Naive B cell (primary cell): Measurements from ENCODE around the gene LAYN. TPM values are rescaled to one million over a fixed set of nuclear protein-coding genes. Genes with fewer than 3 reads are reported as not detected.

Source experiments
- ATAC-seq, 2 donors: fragments of 150-1000 bp; cut with Tn5 transposase; 2 replicates each; pipeline ENCODE4 v1.10.0; 2021; ENCODE audit warnings: low read depth in 2 of 2, mild to moderate bottlenecking in 2 of 2, moderate library complexity in 2 of 2
- DNase-seq: peaks from one replicate; pipeline ENCODE4 v3.0.0; 2022
- H3K27ac Mint-ChIP-seq, 6 donors: one replicate each; pipeline ENCODE4 v1.8.0; 2020 to 2022; ENCODE audit warnings: mild to moderate bottlenecking in 6 of 6, mixed read lengths in 6 of 6, moderate library complexity in 5 of 6, inconsistent platforms in 2 of 6
- H3K27me3 Mint-ChIP-seq, 3 donors: one replicate each; pipeline ENCODE4 v1.8.0; 2021 to 2022; ENCODE audit warnings: mixed read lengths in 3 of 3, mild to moderate bottlenecking in 1 of 3
- H3K36me3 Mint-ChIP-seq, 2 donors: one replicate each; pipeline ENCODE4 v1.8.0; 2020 to 2022; ENCODE audit warnings: mixed read lengths in 2 of 2, inconsistent platforms in 1 of 2, mild to moderate bottlenecking in 1 of 2
- H3K4me1 Mint-ChIP-seq, 3 donors: one replicate each; pipeline ENCODE4 v1.8.0; 2020 to 2022; ENCODE audit warnings: mixed read lengths in 3 of 3, inconsistent platforms in 1 of 3, mild to moderate bottlenecking in 1 of 3, moderate library complexity in 1 of 3
- H3K4me3 Mint-ChIP-seq, 8 donors: one replicate each; pipeline ENCODE4 v1.8.0; 2020 to 2022; ENCODE audit warnings: mild to moderate bottlenecking in 8 of 8, mixed read lengths in 8 of 8, moderate library complexity in 8 of 8, inconsistent platforms in 2 of 8
- H3K9me3 Mint-ChIP-seq, 7 donors: one replicate each; pipeline ENCODE4 v1.8.0; 2020 to 2022; ENCODE audit warnings: mixed read lengths in 7 of 7, mild to moderate bottlenecking in 5 of 7, inconsistent platforms in 2 of 7, moderate library complexity in 1 of 7
- polyA plus RNA-seq, 6 donors: library from polyadenylated mRNA; unstranded; fragments of 300-500 nt; fragmentation: Illumina TruSeq; gene quantifications; one replicate each; pipeline ENCODE4 v1.2.3, GENCODE V29; 2021; ENCODE audit warnings: low read depth in 6 of 6

LAYN gene
- polyA plus RNA-seq, 6 donors from 2014 or later: not detected

GRCh38 chr11:111559800-111560464, 19.4 kb downstream of the LAYN start:
- DNase-seq (no peak), ATAC-seq (no peak)
- Mint-ChIP-seq H3K27me3 (peaks cover 0 to 7% (median 6%) of the 10 kb centered on the region in 3 donors), H3K9me3 (peaks cover 7 to 20% (median 17%) of the 10 kb centered on the region in 7 donors), H3K4me3 (no peak overlapping the region), H3K4me1 (no peaks in the 10 kb centered on the region), H3K27ac (no peak overlapping the region), H3K36me3 (peaks cover 4 to 8% of the 10 kb centered on the region in 2 donors)

- Mint-ChIP-seq H3K27me3 (peaks cover 0 to 7% (median 0%) of the 10 kb centered on the region in 3 donors), H3K36me3 (no peaks in the 10 kb centered on the region), H3K9me3 (peaks cover 3 to 12% (median 11%) of the 10 kb centered on the region in 7 donors), H3K4me3 (no peak overlapping the region), H3K4me1 (no peaks in the 10 kb centered on the region), H3K27ac (peak overlapping the region in 1 of 6 donors; percentile 39)
- ATAC-seq (no peak), DNase-seq (no peak)
Observed at GRCh38 chr11:111560800-111561199, 20.3 kb downstream of the LAYN start.

- Mint-ChIP-seq H3K4me3 (no peak overlapping the region), H3K36me3 (no peaks in the 10 kb centered on the region)
Observed at GRCh38 chr11:111561306-111561705, 20.8 kb downstream of the LAYN start.

GRCh38 chr11:111561791-111562325, 21.3 kb downstream of the LAYN start:
- ATAC-seq (no peak), DNase-seq (no peak)
- Mint-ChIP-seq H3K4me3 (no peak overlapping the region), H3K36me3 (no peaks in the 10 kb centered on the region), H3K27me3 (peaks cover 0 to 7% (median 0%) of the 10 kb centered on the region in 3 donors), H3K27ac (no peak overlapping the region), H3K4me1 (no peaks in the 10 kb centered on the region), H3K9me3 (peaks cover 0 to 4% (median 3%) of the 10 kb centered on the region in 7 donors)

More at GRCh38 chr11:111561306-111561705, 20.8 kb downstream of the LAYN start:
- no peaks in the 10 kb centered on the region for H3K4me1 Mint-ChIP-seq
- H3K27ac Mint-ChIP-seq: peak overlapping the region in 1 of 6 donors; percentile 39
- H3K27me3 Mint-ChIP-seq: peaks cover 0 to 7% (median 0%) of the 10 kb centered on the region in 3 donors
- no peak for ATAC-seq
- peaks cover 3 to 7% (median 6%) of the 10 kb centered on the region in 7 donors for H3K9me3 Mint-ChIP-seq
- DNase-seq: no peak

- DNase-seq (no peak), ATAC-seq (no peak)
- H3K4me3 Mint-ChIP-seq: no peak overlapping the region
- H3K4me1 Mint-ChIP-seq: no peaks in the 10 kb centered on the region
- H3K36me3 Mint-ChIP-seq: no peaks in the 10 kb centered on the region
- no peaks in the 10 kb centered on the region for H3K9me3 Mint-ChIP-seq
- H3K27me3 Mint-ChIP-seq: no peaks in the 10 kb centered on the region
- H3K27ac Mint-ChIP-seq: no peak overlapping the region
Observed at GRCh38 chr11:111562692-111563389, 22.3 kb downstream of the LAYN start.

- ATAC-seq: no peak
- DNase-seq: peak; percentile 57
- Mint-ChIP-seq H3K36me3 (no peaks in the 10 kb centered on the region), H3K4me3 (no peak overlapping the region), H3K4me1 (no peaks in the 10 kb centered on the region), H3K27me3 (no peaks in the 10 kb centered on the region), H3K27ac (peak overlapping the region in 1 of 6 donors; percentile 18), H3K9me3 (no peaks in the 10 kb centered on the region)
Observed at GRCh38 chr11:111565114-111565720, 24.7 kb downstream of the LAYN start.

- peaks cover 0 to 6% (median 0%) of the 10 kb centered on the region in 3 donors for H3K27me3 Mint-ChIP-seq
- H3K9me3 Mint-ChIP-seq: no peaks in the 10 kb centered on the region
- DNase-seq: no peak
- H3K4me3 Mint-ChIP-seq: no peak overlapping the region
- no peaks in the 10 kb centered on the region for H3K36me3 Mint-ChIP-seq
- no peaks in the 10 kb centered on the region for H3K4me1 Mint-ChIP-seq
- peak overlapping the region in 1 of 6 donors; percentile 63 for H3K27ac Mint-ChIP-seq
- no peak for ATAC-seq
Observed at GRCh38 chr11:111566324-111566723, 25.8 kb downstream of the LAYN start.

GRCh38 chr11:111569476-111569875, 29.0 kb downstream of the LAYN start:
- Mint-ChIP-seq H3K4me1 (no peaks in the 10 kb centered on the region), H3K27ac (no peak overlapping the region)

GRCh38 chr11:111570796-111571195, 30.3 kb downstream of the LAYN start:
- no peaks in the 10 kb centered on the region for H3K9me3 Mint-ChIP-seq
- peaks cover 0 to 11% (median 0%) of the 10 kb centered on the region in 3 donors for H3K27me3 Mint-ChIP-seq
- H3K4me1 Mint-ChIP-seq: no peaks in the 10 kb centered on the region
- no peak for ATAC-seq
- no peaks in the 10 kb centered on the region for H3K36me3 Mint-ChIP-seq
- H3K4me3 Mint-ChIP-seq: no peak overlapping the region
- no peak overlapping the region for H3K27ac Mint-ChIP-seq
- DNase-seq: no peak

More at GRCh38 chr11:111569476-111569875, 29.0 kb downstream of the LAYN start:
- H3K4me3 Mint-ChIP-seq: no peak overlapping the region
- DNase-seq (no peak), ATAC-seq (no peak)
- peaks cover 0 to 11% (median 0%) of the 10 kb centered on the region in 3 donors for H3K27me3 Mint-ChIP-seq
- H3K9me3 Mint-ChIP-seq: no peaks in the 10 kb centered on the region
- no peaks in the 10 kb centered on the region for H3K36me3 Mint-ChIP-seq

GRCh38 chr11:111571829-111572501, 31.4 kb downstream of the LAYN start:
- ATAC-seq: no peak
- Mint-ChIP-seq H3K36me3 (no peaks in the 10 kb centered on the region), H3K4me3 (no peak overlapping the region), H3K9me3 (no peaks in the 10 kb centered on the region), H3K27ac (peak overlapping the region in 1 of 6 donors; percentile 1), H3K27me3 (peaks cover 0 to 11% (median 0%) of the 10 kb centered on the region in 3 donors), H3K4me1 (no peaks in the 10 kb centered on the region)
- no peak for DNase-seq

- H3K27me3 Mint-ChIP-seq: peaks cover 0 to 11% (median 0%) of the 10 kb centered on the region in 3 donors
- ATAC-seq (no peak), DNase-seq (no peak)
- H3K36me3 Mint-ChIP-seq: no peaks in the 10 kb centered on the region
- H3K4me3 Mint-ChIP-seq: no peak overlapping the region
- no peaks in the 10 kb centered on the region for H3K4me1 Mint-ChIP-seq
- no peaks in the 10 kb centered on the region for H3K9me3 Mint-ChIP-seq
- H3K27ac Mint-ChIP-seq: peak overlapping the region in 3 of 6 donors; percentile 1 to 16 (median 9)
Observed at GRCh38 chr11:111572581-111572980, 32.1 kb downstream of the LAYN start.

GRCh38 chr11:111573821-111574249, 33.3 kb downstream of the LAYN start:
- H3K9me3 Mint-ChIP-seq: no peaks in the 10 kb centered on the region
- peaks cover 0 to 11% (median 0%) of the 10 kb centered on the region in 3 donors for H3K27me3 Mint-ChIP-seq
- H3K27ac Mint-ChIP-seq: no peak overlapping the region
- DNase-seq: no peak
- no peak overlapping the region for H3K4me3 Mint-ChIP-seq
- no peak for ATAC-seq
- no peaks in the 10 kb centered on the region for H3K4me1 Mint-ChIP-seq
- H3K36me3 Mint-ChIP-seq: no peaks in the 10 kb centered on the region
